Kasumi-1 (cell line): ENCODE measurements around the gene CFAP58.
A peak's percentile ranks its signal among the peaks of the same experiment; 100 is the strongest.

Source experiments
- DNase-seq, 2 experiments: peaks; one replicate each; lab custom pipeline; 2025; lab: John Stamatoyannopoulos, UW

The CFAP58 gene

GRCh38 chr10:104371753-104372152 is 18.1 kb downstream of the CFAP58 start:
- no peak for DNase-seq

- no peak for DNase-seq
Observed at GRCh38 chr10:104374591-104374990, 21.0 kb downstream of the CFAP58 start.

- DNase-seq, result no peak
Observed at GRCh38 chr10:104376784-104377300, 23.2 kb downstream of the CFAP58 start.

GRCh38 chr10:104380336-104380735 is 26.7 kb downstream of the CFAP58 start:
- DNase-seq, result no peak

GRCh38 chr10:104387130-104387888 is 33.7 kb downstream of the CFAP58 start:
- no peak for DNase-seq

- no peak for DNase-seq
Observed at GRCh38 chr10:104388830-104389229, 35.2 kb downstream of the CFAP58 start.

GRCh38 chr10:104391150-104391968 is 37.7 kb downstream of the CFAP58 start:
- DNase-seq, result no peak

GRCh38 chr10:104391969-104392296 is 38.3 kb downstream of the CFAP58 start:
- no peak for DNase-seq

GRCh38 chr10:104393387-104393786 is 39.8 kb downstream of the CFAP58 start:
- no peak for DNase-seq

- no peak for DNase-seq
Observed at GRCh38 chr10:104396581-104396980, 42.9 kb downstream of the CFAP58 start.

- DNase-seq, result no peak
Observed at GRCh38 chr10:104403636-104404035, 50.0 kb downstream of the CFAP58 start.

- DNase-seq, result peak; percentile 61 to 65
Observed at GRCh38 chr10:104406715-104407650, 53.4 kb downstream of the CFAP58 start.

- no peak for DNase-seq
Observed at GRCh38 chr10:104413528-104413927, 59.9 kb downstream of the CFAP58 start.

GRCh38 chr10:104415526-104416165 is 62.0 kb downstream of the CFAP58 start:
- no peak for DNase-seq

- DNase-seq, result no peak
Observed at GRCh38 chr10:104416851-104417250, 63.2 kb downstream of the CFAP58 start.

- DNase-seq, result peak; percentile 13 to 21
Observed at GRCh38 chr10:104417637-104418292, 64.1 kb downstream of the CFAP58 start.

- DNase-seq, result no peak
Observed at GRCh38 chr10:104424719-104425118, 71.1 kb downstream of the CFAP58 start.

GRCh38 chr10:104427989-104428388 is 74.4 kb downstream of the CFAP58 start:
- DNase-seq, result no peak

- DNase-seq, result no peak
Observed at GRCh38 chr10:104429846-104430245, 76.2 kb downstream of the CFAP58 start.

- no peak for DNase-seq
Observed at GRCh38 chr10:104430360-104430759, 76.7 kb downstream of the CFAP58 start.

GRCh38 chr10:104433669-104434068 is 80.0 kb downstream of the CFAP58 start:
- no peak for DNase-seq
